ENCODE measurements around the gene NEDD4L.

NEDD4L gene

GRCh38 chr18:58223717-58224424 is 179.8 kb downstream of the NEDD4L start:
- no peak overlapping the region for H3K27ac Mint-ChIP-seq
- H3K4me3 Mint-ChIP-seq = no peak overlapping the region
- DNase-seq = no peak
- H3K9me3 Mint-ChIP-seq = no peaks in the 10 kb centered on the region
- H3K36me3 Mint-ChIP-seq (ENCODE audit: low read depth) = no peaks in the 10 kb centered on the region
- H3K4me1 Mint-ChIP-seq (ENCODE audit: low read depth) = peaks cover 14% of the 10 kb centered on the region
- H3K27me3 Mint-ChIP-seq = peaks cover 3% of the 10 kb centered on the region

GRCh38 chr18:58224425-58224750 is 180.4 kb downstream of the NEDD4L start:
- Mint-ChIP-seq H3K4me1 (ENCODE audit: low read depth) (peaks cover 14% of the 10 kb centered on the region), H3K27me3 (peaks cover 3% of the 10 kb centered on the region), H3K4me3 (no peak overlapping the region), H3K36me3 (ENCODE audit: low read depth) (no peaks in the 10 kb centered on the region), H3K27ac (no peak overlapping the region), H3K9me3 (no peaks in the 10 kb centered on the region)
- no peak for DNase-seq

GRCh38 chr18:58225101-58225500 is 181.1 kb downstream of the NEDD4L start:
- no peaks in the 10 kb centered on the region for H3K36me3 Mint-ChIP-seq (ENCODE audit: low read depth)

GRCh38 chr18:58226429-58226828 is 182.4 kb downstream of the NEDD4L start:
- H3K27me3 Mint-ChIP-seq = peaks cover 3% of the 10 kb centered on the region
- no peaks in the 10 kb centered on the region for H3K9me3 Mint-ChIP-seq
- no peak for DNase-seq
- no peak overlapping the region for H3K4me3 Mint-ChIP-seq
- no peaks in the 10 kb centered on the region for H3K36me3 Mint-ChIP-seq (ENCODE audit: low read depth)
- no peak overlapping the region for H3K27ac Mint-ChIP-seq
- peaks cover 14% of the 10 kb centered on the region for H3K4me1 Mint-ChIP-seq (ENCODE audit: low read depth)

More at GRCh38 chr18:58225101-58225500, 181.1 kb downstream of the NEDD4L start:
- H3K27ac Mint-ChIP-seq = no peak overlapping the region
- H3K4me1 Mint-ChIP-seq (ENCODE audit: low read depth) = peaks cover 14% of the 10 kb centered on the region
- DNase-seq = no peak
- H3K9me3 Mint-ChIP-seq = no peaks in the 10 kb centered on the region
- no peak overlapping the region for H3K4me3 Mint-ChIP-seq
- peaks cover 3% of the 10 kb centered on the region for H3K27me3 Mint-ChIP-seq

GRCh38 chr18:58227361-58227930 is 183.4 kb downstream of the NEDD4L start:
- DNase-seq = no peak
- no peak overlapping the region for H3K27ac Mint-ChIP-seq
- H3K4me3 Mint-ChIP-seq = no peak overlapping the region
- no peaks in the 10 kb centered on the region for H3K36me3 Mint-ChIP-seq (ENCODE audit: low read depth)
- peaks cover 3% of the 10 kb centered on the region for H3K27me3 Mint-ChIP-seq
- H3K9me3 Mint-ChIP-seq = no peaks in the 10 kb centered on the region
- H3K4me1 Mint-ChIP-seq (ENCODE audit: low read depth) = peaks cover 12% of the 10 kb centered on the region

- H3K36me3 Mint-ChIP-seq (ENCODE audit: low read depth) = no peaks in the 10 kb centered on the region
- peaks cover 11% of the 10 kb centered on the region for H3K4me1 Mint-ChIP-seq (ENCODE audit: low read depth)
- peaks cover 2% of the 10 kb centered on the region for H3K27me3 Mint-ChIP-seq
- no peak overlapping the region for H3K27ac Mint-ChIP-seq
- no peak for DNase-seq
- H3K4me3 Mint-ChIP-seq = no peak overlapping the region
- H3K9me3 Mint-ChIP-seq = no peaks in the 10 kb centered on the region
Observed at GRCh38 chr18:58228176-58228575, 184.2 kb downstream of the NEDD4L start.

GRCh38 chr18:58228762-58229161 is 184.7 kb downstream of the NEDD4L start:
- H3K4me3 Mint-ChIP-seq = no peak overlapping the region
- DNase-seq = no peak
- no peaks in the 10 kb centered on the region for H3K36me3 Mint-ChIP-seq (ENCODE audit: low read depth)
- no peaks in the 10 kb centered on the region for H3K27me3 Mint-ChIP-seq
- H3K9me3 Mint-ChIP-seq = no peaks in the 10 kb centered on the region
- peaks cover 11% of the 10 kb centered on the region for H3K4me1 Mint-ChIP-seq (ENCODE audit: low read depth)
- no peak overlapping the region for H3K27ac Mint-ChIP-seq

- Mint-ChIP-seq H3K36me3 (ENCODE audit: low read depth) (no peaks in the 10 kb centered on the region), H3K9me3 (no peaks in the 10 kb centered on the region), H3K4me3 (no peak overlapping the region), H3K27ac (no peak overlapping the region), H3K27me3 (no peaks in the 10 kb centered on the region), H3K4me1 (ENCODE audit: low read depth) (peaks cover 11% of the 10 kb centered on the region)
- no peak for DNase-seq
Observed at GRCh38 chr18:58229162-58229561, 185.1 kb downstream of the NEDD4L start.

GRCh38 chr18:58230438-58231179 is 186.6 kb downstream of the NEDD4L start:
- H3K4me1 Mint-ChIP-seq (ENCODE audit: low read depth) = no peaks in the 10 kb centered on the region
- H3K27me3 Mint-ChIP-seq = no peaks in the 10 kb centered on the region
- H3K36me3 Mint-ChIP-seq (ENCODE audit: low read depth) = no peaks in the 10 kb centered on the region
- no peak overlapping the region for H3K4me3 Mint-ChIP-seq
- H3K9me3 Mint-ChIP-seq = no peaks in the 10 kb centered on the region
- no peak for DNase-seq
- no peak overlapping the region for H3K27ac Mint-ChIP-seq

- DNase-seq = no peak
- no peak overlapping the region for H3K27ac Mint-ChIP-seq
- H3K9me3 Mint-ChIP-seq = no peaks in the 10 kb centered on the region
- H3K4me1 Mint-ChIP-seq (ENCODE audit: low read depth) = no peaks in the 10 kb centered on the region
- H3K4me3 Mint-ChIP-seq = no peak overlapping the region
- no peaks in the 10 kb centered on the region for H3K36me3 Mint-ChIP-seq (ENCODE audit: low read depth)
- H3K27me3 Mint-ChIP-seq = no peaks in the 10 kb centered on the region
Observed at GRCh38 chr18:58231930-58232329, 187.9 kb downstream of the NEDD4L start.

- Mint-ChIP-seq H3K27me3 (no peaks in the 10 kb centered on the region), H3K9me3 (no peaks in the 10 kb centered on the region), H3K4me1 (ENCODE audit: low read depth) (no peaks in the 10 kb centered on the region), H3K27ac (no peak overlapping the region), H3K36me3 (ENCODE audit: low read depth) (no peaks in the 10 kb centered on the region), H3K4me3 (no peak overlapping the region)
- no peak for DNase-seq
Observed at GRCh38 chr18:58232668-58233067, 188.6 kb downstream of the NEDD4L start.

GRCh38 chr18:58234359-58234741 is 190.3 kb downstream of the NEDD4L start:
- Mint-ChIP-seq H3K4me1 (ENCODE audit: low read depth) (no peaks in the 10 kb centered on the region), H3K36me3 (ENCODE audit: low read depth) (no peaks in the 10 kb centered on the region), H3K27me3 (no peaks in the 10 kb centered on the region), H3K4me3 (no peak overlapping the region), H3K9me3 (no peaks in the 10 kb centered on the region), H3K27ac (no peak overlapping the region)
- DNase-seq = no peak

GRCh38 chr18:58235001-58235436 is 191.0 kb downstream of the NEDD4L start:
- H3K27me3 Mint-ChIP-seq = no peaks in the 10 kb centered on the region
- H3K36me3 Mint-ChIP-seq (ENCODE audit: low read depth) = no peaks in the 10 kb centered on the region
- no peak for DNase-seq
- H3K4me1 Mint-ChIP-seq (ENCODE audit: low read depth) = no peaks in the 10 kb centered on the region
- H3K27ac Mint-ChIP-seq = no peak overlapping the region
- no peak overlapping the region for H3K4me3 Mint-ChIP-seq
- no peaks in the 10 kb centered on the region for H3K9me3 Mint-ChIP-seq

GRCh38 chr18:58239879-58240278 is 195.9 kb downstream of the NEDD4L start:
- Mint-ChIP-seq H3K27ac (no peak overlapping the region), H3K4me1 (ENCODE audit: low read depth) (no peaks in the 10 kb centered on the region), H3K27me3 (no peaks in the 10 kb centered on the region)

GRCh38 chr18:58241026-58241679 is 197.1 kb downstream of the NEDD4L start:
- Mint-ChIP-seq H3K4me1 (ENCODE audit: low read depth) (no peaks in the 10 kb centered on the region), H3K4me3 (no peak overlapping the region), H3K9me3 (no peaks in the 10 kb centered on the region), H3K36me3 (ENCODE audit: low read depth) (no peaks in the 10 kb centered on the region), H3K27me3 (no peaks in the 10 kb centered on the region), H3K27ac (no peak overlapping the region)
- DNase-seq = no peak

More at GRCh38 chr18:58239879-58240278, 195.9 kb downstream of the NEDD4L start:
- DNase-seq = no peak
- Mint-ChIP-seq H3K4me3 (no peak overlapping the region), H3K9me3 (no peaks in the 10 kb centered on the region), H3K36me3 (ENCODE audit: low read depth) (no peaks in the 10 kb centered on the region)
